HG02970 (cell line): ENCODE data around the gene SESN1.
A peak's percentile ranks its signal among the peaks of the same experiment; 100 is the strongest.
"Not testable (repeated sequence)": the region's sequence is repeated elsewhere in the genome, so short reads cannot be mapped to it uniquely, and the experiment has no call there.

Experiments
- ATAC-seq: cut with Tn5 transposase; IDR thresholded peaks from one replicate; pipeline ENCODE4 v1.9.1; 2021; ENCODE audit warnings: mild to moderate bottlenecking, moderate library complexity, moderate number of reproducible peaks; ENCODE audit not compliant: unreplicated experiment, low FRiP score

SESN1 gene

GRCh38 chr6:109095036-109095834 is 589 bp upstream of the SESN1 start, which contains the start of gene CEP57L1:
Gene CEP57L1 (plus strand): TSS chr6:109095507. CDS start chr6:109145222, 49,715 bp downstream.
- peak; percentile 78 for ATAC-seq

GRCh38 chr6:109093732-109094415 is 772 bp downstream of the SESN1 start:
- no peak for ATAC-seq

- no peak for ATAC-seq
Measured at GRCh38 chr6:109092074-109092473, 2.6 kb downstream of the SESN1 start.

- ATAC-seq = no peak
Measured at GRCh38 chr6:109091314-109092024, 3.2 kb downstream of the SESN1 start.

- no peak for ATAC-seq
Measured at GRCh38 chr6:109088995-109089394, 5.7 kb downstream of the SESN1 start.

- no peak for ATAC-seq
Measured at GRCh38 chr6:109087661-109088264, 6.9 kb downstream of the SESN1 start.

GRCh38 chr6:109084146-109084545 is 10.5 kb downstream of the SESN1 start:
- ATAC-seq = not testable (repeated sequence)

- no peak for ATAC-seq
Measured at GRCh38 chr6:109083657-109084056, 11.0 kb downstream of the SESN1 start.

- ATAC-seq = no peak
Measured at GRCh38 chr6:109082188-109082577, 12.5 kb downstream of the SESN1 start.

GRCh38 chr6:109081516-109082187 is 13.0 kb downstream of the SESN1 start:
- no peak for ATAC-seq

- no peak for ATAC-seq
Measured at GRCh38 chr6:109081026-109081425, 13.6 kb downstream of the SESN1 start.

GRCh38 chr6:109079981-109080380 is 14.7 kb downstream of the SESN1 start:
- no peak for ATAC-seq

GRCh38 chr6:109076377-109076776 is 18.3 kb downstream of the SESN1 start:
- ATAC-seq = no peak

GRCh38 chr6:109075934-109076333 is 18.7 kb downstream of the SESN1 start:
- ATAC-seq = no peak

GRCh38 chr6:109074133-109074415 is 20.6 kb downstream of the SESN1 start:
- no peak for ATAC-seq

GRCh38 chr6:109073344-109074132 is 21.1 kb downstream of the SESN1 start:
- ATAC-seq = no peak

GRCh38 chr6:109071125-109071917 is 23.3 kb downstream of the SESN1 start:
- ATAC-seq = no peak

GRCh38 chr6:109069746-109070145 is 24.9 kb downstream of the SESN1 start:
- ATAC-seq = no peak
